Neural crest cell (in vitro differentiated cells): Measurements from ENCODE around the gene SOD1. TPM values are rescaled to one million over a fixed set of nuclear protein-coding genes. Genes with fewer than 3 reads are reported as not detected.
"Not testable (repeated sequence)": the region's sequence is repeated elsewhere in the genome, so short reads cannot be mapped to it uniquely, and the experiment has no call there.

ENCODE experiments used
- DNase-seq: peaks from one replicate; pipeline ENCODE4 v3.0.0; 2021; ENCODE audit warnings: low read depth, mixed read lengths, low spot score
- H3K27ac Mint-ChIP-seq: one replicate; pipeline ENCODE4 v1.8.0; 2021; ENCODE audit warnings: mild to moderate bottlenecking, mixed read lengths; ENCODE audit not compliant: unreplicated experiment
- H3K27me3 Mint-ChIP-seq: 2 replicates; pipeline ENCODE4 v1.8.0; 2021; ENCODE audit warnings: low read depth, mild to moderate bottlenecking, mixed read lengths
- H3K36me3 Mint-ChIP-seq: 2 replicates; pipeline ENCODE4 v1.8.0; 2021; ENCODE audit warnings: low read depth, mild to moderate bottlenecking, mixed read lengths
- H3K4me1 Mint-ChIP-seq: 2 replicates; pipeline ENCODE4 v1.8.0; 2021; ENCODE audit warnings: mixed read lengths
- H3K4me3 Mint-ChIP-seq: one replicate; pipeline ENCODE4 v1.8.0; 2021; ENCODE audit warnings: mild to moderate bottlenecking, mixed read lengths
- H3K9me3 Mint-ChIP-seq: 2 replicates; pipeline ENCODE4 v1.8.0; 2021; ENCODE audit warnings: mixed read lengths
- total RNA-seq: library from RNA; stranded (reverse); gene quantifications from 2 replicates; pipeline ENCODE4 v1.2.1, GENCODE V29; 2021
- TF ChIP-seq, protein P1 (sequence below): fragments of 200-600 bp; sonication (generic); conservative IDR thresholded peaks from 2 replicates; pipeline ENCODE4 v1.5.0; 2021; ENCODE audit warnings: antibody characterized with exemption, mild to moderate bottlenecking

The SOD1 gene
- total RNA-seq, 1 donor from 2014 or later = 241 TPM

DNA sequence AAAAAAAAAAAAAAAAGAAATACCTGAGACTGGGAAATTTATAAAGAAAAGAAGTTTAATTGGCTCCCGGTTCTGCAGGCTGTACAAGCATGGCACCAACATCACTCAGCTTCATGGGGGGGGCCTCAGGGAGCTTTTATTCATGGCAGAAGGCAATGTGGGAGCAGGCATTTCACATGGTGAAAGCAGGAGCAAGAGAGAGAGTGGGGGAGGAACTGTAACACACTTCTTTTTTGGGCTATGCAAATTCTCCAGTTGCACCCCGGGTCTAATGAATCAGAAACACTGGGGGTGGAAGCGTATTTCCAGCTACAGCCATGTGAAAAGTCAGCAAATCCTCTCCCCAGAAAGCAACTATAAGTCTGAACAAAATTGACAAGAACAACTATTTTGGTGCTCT lies 11.8 kb upstream of the SOD1 start:
- no peak for DNase-seq
- Mint-ChIP-seq H3K4me3 (no peak overlapping the region), H3K27me3 (no peaks in the 10 kb centered on the region), H3K4me1 (peaks cover 4% of the 10 kb centered on the region), H3K9me3 (peaks cover 6% of the 10 kb centered on the region), H3K36me3 (no peaks in the 10 kb centered on the region), H3K27ac (no peak overlapping the region)
- TF ChIP-seq, protein P1, sequence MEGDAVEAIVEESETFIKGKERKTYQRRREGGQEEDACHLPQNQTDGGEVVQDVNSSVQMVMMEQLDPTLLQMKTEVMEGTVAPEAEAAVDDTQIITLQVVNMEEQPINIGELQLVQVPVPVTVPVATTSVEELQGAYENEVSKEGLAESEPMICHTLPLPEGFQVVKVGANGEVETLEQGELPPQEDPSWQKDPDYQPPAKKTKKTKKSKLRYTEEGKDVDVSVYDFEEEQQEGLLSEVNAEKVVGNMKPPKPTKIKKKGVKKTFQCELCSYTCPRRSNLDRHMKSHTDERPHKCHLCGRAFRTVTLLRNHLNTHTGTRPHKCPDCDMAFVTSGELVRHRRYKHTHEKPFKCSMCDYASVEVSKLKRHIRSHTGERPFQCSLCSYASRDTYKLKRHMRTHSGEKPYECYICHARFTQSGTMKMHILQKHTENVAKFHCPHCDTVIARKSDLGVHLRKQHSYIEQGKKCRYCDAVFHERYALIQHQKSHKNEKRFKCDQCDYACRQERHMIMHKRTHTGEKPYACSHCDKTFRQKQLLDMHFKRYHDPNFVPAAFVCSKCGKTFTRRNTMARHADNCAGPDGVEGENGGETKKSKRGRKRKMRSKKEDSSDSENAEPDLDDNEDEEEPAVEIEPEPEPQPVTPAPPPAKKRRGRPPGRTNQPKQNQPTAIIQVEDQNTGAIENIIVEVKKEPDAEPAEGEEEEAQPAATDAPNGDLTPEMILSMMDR = no peak

DNA sequence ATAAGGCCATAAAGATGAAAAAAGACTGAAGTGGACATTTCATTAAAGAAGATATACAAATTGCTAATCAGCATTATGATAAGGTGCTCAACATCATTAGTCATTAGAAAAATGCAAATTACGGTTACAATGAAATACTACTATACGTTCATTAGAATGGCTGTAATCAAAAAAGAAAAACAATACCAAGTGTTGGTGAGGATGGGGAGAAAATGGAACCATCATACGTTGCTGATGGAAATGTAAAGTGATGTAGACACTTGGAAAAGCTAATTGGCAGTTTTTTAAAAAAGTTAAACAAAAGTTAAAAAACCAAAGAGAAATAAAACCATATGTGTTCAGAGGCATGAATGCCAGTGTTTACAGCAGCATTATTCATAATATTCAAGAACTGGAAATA lies 8.6 kb upstream of the SOD1 start:
- H3K4me1 Mint-ChIP-seq = peaks cover 4% of the 10 kb centered on the region
- no peaks in the 10 kb centered on the region for H3K27me3 Mint-ChIP-seq
- peaks cover 9% of the 10 kb centered on the region for H3K9me3 Mint-ChIP-seq
- H3K36me3 Mint-ChIP-seq = peaks cover 4% of the 10 kb centered on the region
- no peak overlapping the region for H3K4me3 Mint-ChIP-seq
- TF ChIP-seq, protein P1 = no peak
- H3K27ac Mint-ChIP-seq = no peak overlapping the region
- DNase-seq = no peak

DNA sequence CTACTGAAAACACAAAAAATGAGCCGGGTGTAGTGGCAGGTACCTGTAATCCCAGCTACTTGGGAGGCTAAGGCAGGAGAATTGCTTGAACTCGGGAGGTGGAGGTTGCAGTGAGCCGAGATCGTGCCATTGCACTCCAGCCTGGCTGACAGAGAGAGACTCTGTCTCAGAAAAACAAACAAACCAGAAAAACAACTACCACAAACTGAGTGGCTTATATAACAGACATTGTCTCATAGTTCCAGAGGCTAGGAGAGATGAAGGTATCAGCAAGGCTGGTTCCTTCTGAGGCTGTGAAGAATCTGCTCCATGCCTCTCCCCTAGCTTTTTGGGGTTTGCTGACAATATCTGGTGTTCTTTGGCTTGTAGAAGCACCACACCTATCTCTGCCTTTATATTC lies 8.0 kb upstream of the SOD1 start:
- not testable (repeated sequence) for DNase-seq, H3K27ac Mint-ChIP-seq, H3K9me3 Mint-ChIP-seq, H3K4me3 Mint-ChIP-seq, H3K36me3 Mint-ChIP-seq, H3K4me1 Mint-ChIP-seq, H3K27me3 Mint-ChIP-seq

DNA sequence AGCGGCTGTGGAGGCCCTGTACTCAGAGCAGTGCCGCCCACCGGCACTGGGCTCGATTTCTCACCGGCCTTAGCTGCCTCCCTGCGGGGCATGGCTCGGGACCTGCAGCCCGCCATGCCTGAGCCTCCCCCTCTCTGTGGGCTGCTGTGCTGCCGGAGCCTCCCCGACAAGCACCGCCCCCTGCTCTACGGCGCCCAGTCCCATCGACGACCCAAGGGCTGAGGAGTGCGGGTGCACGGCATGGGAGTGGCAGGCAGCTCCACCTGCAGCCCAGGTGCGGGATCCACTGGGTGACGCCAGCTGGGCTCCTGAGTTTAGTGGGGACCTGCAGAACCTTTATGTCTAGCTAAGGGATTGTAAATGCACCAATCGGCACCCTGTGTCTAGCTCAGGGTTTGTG lies 5.2 kb upstream of the SOD1 start:
- no peaks in the 10 kb centered on the region for H3K27me3 Mint-ChIP-seq
- TF ChIP-seq, protein P1 = no peak

DNA sequence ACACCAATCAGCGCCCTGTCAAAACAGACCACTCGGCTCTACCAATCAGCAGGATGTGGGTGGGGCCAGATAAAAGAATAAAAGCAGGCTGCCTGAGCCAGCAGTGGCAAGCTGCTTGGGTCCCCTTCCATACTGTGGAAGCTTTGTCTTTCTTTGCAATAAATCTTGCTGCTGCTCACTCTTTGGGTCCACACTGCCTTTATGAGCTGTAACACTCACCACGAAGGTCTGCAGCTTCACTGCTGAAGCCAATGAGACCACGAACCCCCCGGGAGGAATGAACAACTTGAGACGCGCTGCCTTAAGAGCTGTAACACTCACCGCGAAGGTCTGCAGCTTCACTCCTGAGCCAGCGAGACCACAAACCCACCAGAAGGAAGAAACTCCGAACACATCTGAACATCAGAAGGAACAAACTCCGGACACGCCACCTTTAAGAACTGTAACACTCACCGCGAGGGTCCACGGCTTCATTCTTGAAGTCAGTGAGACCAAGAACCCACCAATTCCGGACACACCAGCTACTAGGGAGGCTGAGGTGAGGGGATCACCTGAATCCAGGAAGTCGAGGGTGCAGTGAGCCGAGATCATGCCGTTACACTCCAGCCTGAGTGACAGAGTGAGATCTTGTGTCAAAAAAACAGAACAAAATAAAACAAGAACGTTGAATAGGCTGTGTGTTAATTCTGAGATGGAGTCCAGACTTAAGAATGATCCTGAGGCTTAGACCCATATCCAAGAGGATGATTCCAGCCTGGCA lies 4.5 kb upstream of the SOD1 start:
- H3K36me3 Mint-ChIP-seq, DNase-seq, H3K4me1 Mint-ChIP-seq, H3K27me3 Mint-ChIP-seq: not testable (repeated sequence)
- Mint-ChIP-seq H3K27ac (peak overlapping the region; percentile 24), H3K9me3 (peaks cover 14% of the 10 kb centered on the region), H3K4me3 (peak overlapping the region; percentile 42)

More for the DNA sequence above, 5.2 kb upstream of the SOD1 start:
- H3K27ac Mint-ChIP-seq = no peak overlapping the region
- H3K4me1 Mint-ChIP-seq = peaks cover 6% of the 10 kb centered on the region
- H3K9me3 Mint-ChIP-seq = peaks cover 15% of the 10 kb centered on the region
- H3K36me3 Mint-ChIP-seq = peaks cover 4% of the 10 kb centered on the region
- no peak overlapping the region for H3K4me3 Mint-ChIP-seq
- no peak for DNase-seq

DNA sequence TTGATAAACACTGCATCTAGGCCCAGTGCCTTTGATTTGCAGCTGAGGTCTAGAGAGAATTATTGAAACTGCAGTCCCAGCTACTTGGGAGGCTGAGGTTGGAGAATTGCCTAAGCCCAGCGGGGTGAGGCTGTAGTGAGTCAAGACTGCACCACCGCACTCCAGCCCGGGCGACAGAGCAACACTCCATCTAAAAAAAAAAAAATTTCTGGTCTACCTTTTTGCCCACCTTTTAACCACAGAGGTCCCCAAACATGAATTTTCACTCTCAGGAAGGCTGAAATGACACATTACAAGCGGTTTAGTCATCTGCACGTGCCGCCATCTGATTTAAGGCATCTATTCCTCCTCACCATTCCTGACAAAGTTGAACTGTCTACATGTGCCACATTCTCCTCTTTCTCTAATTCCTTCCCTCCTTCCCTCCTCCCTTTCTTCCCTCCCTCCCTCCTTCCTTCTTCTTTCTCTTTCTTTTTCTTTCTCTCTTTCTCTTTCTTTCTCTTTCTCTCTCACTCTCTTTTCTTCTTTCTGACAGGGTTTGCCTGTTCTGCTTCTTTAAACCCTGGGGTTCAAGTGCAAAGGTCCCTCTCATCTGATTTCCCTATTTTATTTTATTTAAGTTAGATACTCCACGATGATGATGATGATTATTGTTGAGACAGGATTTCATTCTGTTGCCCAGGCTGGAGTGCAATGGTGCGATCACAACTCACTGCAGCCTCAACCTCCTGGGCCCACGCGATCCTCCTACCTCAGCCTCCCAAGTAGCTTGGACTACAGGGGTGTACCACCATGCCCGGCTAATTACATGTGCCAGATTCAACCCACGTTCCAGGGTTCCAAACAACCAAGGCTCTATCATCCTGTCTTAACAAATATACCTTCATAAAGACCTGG lies 3.0 kb upstream of the SOD1 start:
- H3K4me1 Mint-ChIP-seq = peaks cover 23% of the 10 kb centered on the region
- no peaks in the 10 kb centered on the region for H3K27me3 Mint-ChIP-seq
- H3K4me3 Mint-ChIP-seq = peak overlapping the region; percentile 3
- no peak overlapping the region for H3K27ac Mint-ChIP-seq
- DNase-seq = no peak
- H3K36me3 Mint-ChIP-seq = peaks cover 8% of the 10 kb centered on the region
- peaks cover 10% of the 10 kb centered on the region for H3K9me3 Mint-ChIP-seq
- TF ChIP-seq, protein P1 = no peak
